GM19193 (cell line): ENCODE results near the gene CPEB4.

Experiments
- POLR2A ChIP-seq: IDR thresholded peaks from 4 replicates; pipeline ENCODE4 v1.6.1; 2011; ENCODE audit not compliant: insufficient read depth, insufficient read length; ENCODE audit errors: extremely low read depth

CPEB4 gene

GRCh38 chr5:173888473-173889131 is 453 bp downstream of the CPEB4 start:
- TF ChIP-seq POLR2A, result no peak

GRCh38 chr5:173890195-173890991 is 2.2 kb downstream of the CPEB4 start:
- no peak for TF ChIP-seq POLR2A

GRCh38 chr5:173891308-173892116 is 3.4 kb downstream of the CPEB4 start:
- TF ChIP-seq POLR2A, result no peak

GRCh38 chr5:173893192-173893561 is 5.0 kb downstream of the CPEB4 start:
- no peak for TF ChIP-seq POLR2A

- TF ChIP-seq POLR2A, result no peak
Measured at GRCh38 chr5:173895401-173896165, 7.4 kb downstream of the CPEB4 start.

GRCh38 chr5:173896631-173897030 is 8.5 kb downstream of the CPEB4 start:
- no peak for TF ChIP-seq POLR2A

- no peak for TF ChIP-seq POLR2A
Measured at GRCh38 chr5:173901705-173902104, 13.6 kb downstream of the CPEB4 start.

- no peak for TF ChIP-seq POLR2A
Measured at GRCh38 chr5:173902334-173902733, 14.2 kb downstream of the CPEB4 start.

GRCh38 chr5:173902743-173903142 is 14.6 kb downstream of the CPEB4 start:
- no peak for TF ChIP-seq POLR2A

- TF ChIP-seq POLR2A, result no peak
Measured at GRCh38 chr5:173903396-173904140, 15.4 kb downstream of the CPEB4 start.

GRCh38 chr5:173904151-173904550 is 16.0 kb downstream of the CPEB4 start:
- no peak for TF ChIP-seq POLR2A

- TF ChIP-seq POLR2A, result no peak
Measured at GRCh38 chr5:173907284-173907683, 19.1 kb downstream of the CPEB4 start.

- TF ChIP-seq POLR2A, result no peak
Measured at GRCh38 chr5:173907686-173908371, 19.7 kb downstream of the CPEB4 start.
